DND-41 (cell line): Measurements from ENCODE around the gene NPHP4.

ENCODE experiments used
- ATAC-seq: fragments of 200-7000 bp; cut with Tn5 transposase; 3 replicates; pipeline ENCODE4 v1.9.1; 2021; ENCODE audit warnings: low read depth; ENCODE audit not compliant: insufficient read depth
- DNase-seq: peaks from one replicate; pipeline ENCODE4 v3.0.0-alpha.2; 2020
- H2AFZ ChIP-seq: 2 replicates; pipeline ENCODE4 v1.6.0; 2012; ENCODE audit warnings: low read depth, low read length
- H3K27ac ChIP-seq: 2 replicates; pipeline ENCODE4 v1.5.1; 2012; ENCODE audit warnings: low read length, inconsistent platforms
- H3K27me3 ChIP-seq: fragments of 200-600 bp; sonication (generic); 2 replicates; pipeline ENCODE4 v1.6.0; 2012; ENCODE audit warnings: low read length, mild to moderate bottlenecking, inconsistent platforms; ENCODE audit not compliant: insufficient read depth, poor library complexity
- H3K36me3 ChIP-seq: 2 replicates; pipeline ENCODE4 v1.5.1; 2012; ENCODE audit warnings: low read length, inconsistent platforms; ENCODE audit not compliant: insufficient read depth
- H3K4me1 ChIP-seq: 2 replicates; pipeline ENCODE4 v1.5.1; 2012; ENCODE audit warnings: mild to moderate bottlenecking, low read length; ENCODE audit not compliant: insufficient read depth
- H3K4me2 ChIP-seq: 2 replicates; pipeline ENCODE4 v1.6.0; 2012; ENCODE audit warnings: mild to moderate bottlenecking, moderate library complexity, low read length, inconsistent platforms; ENCODE audit not compliant: insufficient read depth
- H3K4me3 ChIP-seq, 2 experiments: fragments of 200-600 bp in 1 of 2; shearing (Covaris generic) in 1 of 2; 2 replicates each; pipeline ENCODE4 v1.5.1; 2012 to 2016; ENCODE audit warnings: inconsistent platforms in 2 of 2, low read length in 2 of 2, mild to moderate bottlenecking in 2 of 2, low read depth in 1 of 2, moderate library complexity in 1 of 2
- H3K79me2 ChIP-seq: 2 replicates; pipeline ENCODE4 v1.6.0; 2012; ENCODE audit warnings: low read length, inconsistent platforms; ENCODE audit not compliant: insufficient read depth
- H3K9ac ChIP-seq: 2 replicates; pipeline ENCODE4 v1.6.0; 2012; ENCODE audit warnings: low read depth, mild to moderate bottlenecking, inconsistent platforms, low read length, moderate library complexity
- H3K9me3 ChIP-seq: 2 replicates; pipeline ENCODE4 v1.5.1; 2012; ENCODE audit warnings: low read length, moderate library complexity, mild to moderate bottlenecking, inconsistent platforms; ENCODE audit not compliant: insufficient read depth, severe bottlenecking
- H4K20me1 ChIP-seq: 2 replicates; pipeline ENCODE4 v1.6.0; 2012; ENCODE audit warnings: low read length; ENCODE audit not compliant: insufficient read depth
- CTCF ChIP-seq: IDR thresholded peaks from 2 replicates; pipeline ENCODE4 v1.5.1; 2012; ENCODE audit warnings: borderline replicate concordance, low read length, moderate library complexity, mild to moderate bottlenecking; ENCODE audit not compliant: poor library complexity, severe bottlenecking; ENCODE audit errors: extremely low read depth
- EZH2 ChIP-seq: IDR thresholded peaks from 3 replicates; pipeline ENCODE4 v1.6.1; 2012; ENCODE audit warnings: borderline replicate concordance, low read depth, mild to moderate bottlenecking, moderate library complexity, low read length, inconsistent platforms; ENCODE audit not compliant: severe bottlenecking

Gene NPHP4

DNA sequence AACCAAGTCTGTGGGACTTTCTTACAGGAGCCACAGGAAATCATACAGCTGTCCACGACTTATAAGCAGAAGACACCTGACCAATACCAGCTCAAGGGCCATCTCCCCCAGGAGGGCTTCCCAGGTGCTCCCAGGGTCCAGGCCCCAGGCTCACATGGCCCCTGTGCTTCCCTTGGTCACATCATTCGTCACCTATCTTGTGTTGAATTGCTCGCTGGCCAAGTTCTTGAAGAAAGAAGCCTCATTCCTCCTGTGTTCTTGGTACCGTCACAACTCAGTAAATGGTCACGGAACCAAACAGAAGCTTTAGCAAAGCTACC is 3.0 kb downstream of the NPHP4 start:
- Histone ChIP-seq H3K9me3 (no peaks in the 10 kb centered on the region), H3K79me2 (peaks cover 49% of the 10 kb centered on the region), H3K4me2 (no peak overlapping the region), H3K27me3 (no peaks in the 10 kb centered on the region), H3K4me1 (peaks cover 33% of the 10 kb centered on the region), H3K4me3 (no peak overlapping the region), H3K9ac (no peak overlapping the region), H4K20me1 (peaks cover 42% of the 10 kb centered on the region), H3K36me3 (peaks cover 27% of the 10 kb centered on the region), H2AFZ (no peak overlapping the region), H3K27ac (no peak overlapping the region)
- ATAC-seq (no peak), DNase-seq (no peak)
- TF ChIP-seq EZH2 (no peak), CTCF (no peak)

- DNase-seq (no peak), ATAC-seq (no peak)
- Histone ChIP-seq H4K20me1 (peaks cover 38% of the 10 kb centered on the region), H3K79me2 (peaks cover 45% of the 10 kb centered on the region), H3K27ac (no peak overlapping the region), H3K36me3 (peaks cover 32% of the 10 kb centered on the region), H3K4me3 (no peak overlapping the region), H3K4me2 (no peak overlapping the region), H3K27me3 (no peaks in the 10 kb centered on the region), H3K9me3 (no peaks in the 10 kb centered on the region), H3K9ac (no peak overlapping the region), H2AFZ (no peak overlapping the region), H3K4me1 (peaks cover 28% of the 10 kb centered on the region)
- TF ChIP-seq EZH2 (no peak), CTCF (no peak)
Measured at GRCh38 chr1:5988596-5989285, 3.5 kb downstream of the NPHP4 start.

- Histone ChIP-seq H3K36me3 (peaks cover 46% of the 10 kb centered on the region), H2AFZ (no peak overlapping the region), H3K9me3 (no peaks in the 10 kb centered on the region), H3K27ac (no peak overlapping the region), H4K20me1 (peaks cover 32% of the 10 kb centered on the region), H3K4me2 (no peak overlapping the region), H3K79me2 (peaks cover 37% of the 10 kb centered on the region), H3K27me3 (no peaks in the 10 kb centered on the region), H3K4me3 (no peak overlapping the region), H3K4me1 (peaks cover 16% of the 10 kb centered on the region), H3K9ac (no peak overlapping the region)
- DNase-seq (no peak), ATAC-seq (no peak)
- no peak for TF ChIP-seq EZH2
- no peak for TF ChIP-seq CTCF
Measured at GRCh38 chr1:5986018-5986417, 6.2 kb downstream of the NPHP4 start.

DNA sequence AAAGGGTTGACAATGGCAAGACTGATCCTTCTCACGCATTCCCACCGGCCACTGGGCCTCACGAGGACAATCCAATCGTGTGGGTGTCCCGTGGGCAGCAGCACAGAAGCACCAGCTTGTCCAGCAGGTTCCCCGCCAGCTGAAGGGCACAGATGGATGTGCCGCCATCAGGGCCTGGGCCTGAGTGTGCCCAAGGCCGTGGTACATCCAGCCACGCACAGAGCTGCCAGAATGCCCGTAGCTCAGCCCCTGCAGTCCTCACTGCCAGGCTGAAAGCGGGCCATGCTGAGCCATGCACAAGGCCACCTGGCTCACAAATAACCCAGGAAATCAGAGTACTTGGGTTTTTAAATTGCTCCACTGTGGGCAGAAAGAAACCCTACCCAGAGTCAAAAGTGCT is 7.0 kb downstream of the NPHP4 start:
- peaks cover 30% of the 10 kb centered on the region for H4K20me1 ChIP-seq
- H2AFZ ChIP-seq: no peak overlapping the region
- TF ChIP-seq CTCF (no peak), EZH2 (no peak)
- no peak overlapping the region for H3K9ac ChIP-seq
- ATAC-seq (no peak), DNase-seq (no peak)
- H3K27me3 ChIP-seq: no peaks in the 10 kb centered on the region
- H3K79me2 ChIP-seq: peaks cover 29% of the 10 kb centered on the region
- peaks cover 46% of the 10 kb centered on the region for H3K36me3 ChIP-seq
- peaks cover 8% of the 10 kb centered on the region for H3K4me1 ChIP-seq
- no peaks in the 10 kb centered on the region for H3K9me3 ChIP-seq
- no peak overlapping the region for H3K4me2 ChIP-seq
- no peak overlapping the region for H3K27ac ChIP-seq
- H3K4me3 ChIP-seq: no peak overlapping the region
